Common myeloid progenitor, CD34-positive (primary cell): ENCODE results near the gene TMUB1.

Experiments used
- CTCF ChIA-PET: fragments of 350-600 bp; sonication (Branson Sonifier 250); formaldehyde crosslinking; loops from one replicate; lab custom pipeline; 2021; ENCODE audit warnings: antibody characterized with exemption; lab: Charles Lee
- POLR2A ChIA-PET: fragments of 350-600 bp; sonication (Branson Sonifier 250); formaldehyde crosslinking; loops from one replicate; lab custom pipeline; 2021; ENCODE audit warnings: antibody characterized with exemption; lab: Charles Lee
- DNase-seq, 3 donors: peaks; one replicate each; pipeline versions ENCODE4 v3.0.0 to v3.0.0-alpha.2; 2013
- H3K27ac ChIP-seq, 2 experiments: 1 replicate in 1 of 2; 2 replicates in 1 of 2; pipeline ENCODE4 v1.7.0; 2013; ENCODE audit warnings: inconsistent platforms in 2 of 2, low read length in 2 of 2, mild to moderate bottlenecking in 2 of 2, low read depth in 1 of 2, moderate library complexity in 1 of 2; ENCODE audit not compliant: severe bottlenecking in 2 of 2, insufficient read depth in 1 of 2, poor library complexity in 1 of 2
- H3K27me3 ChIP-seq, 5 experiments: replicated peaks in 2 of 5; 1 replicate in 3 of 5; 2 replicates in 2 of 5; pipeline versions ENCODE4 v1.6.1 to v1.7.0; 2013; ENCODE audit warnings: low read length in 4 of 5, mild to moderate bottlenecking in 2 of 5, moderate library complexity in 2 of 5, inconsistent platforms in 1 of 5; ENCODE audit not compliant: insufficient read depth in 5 of 5, control insufficient read depth in 4 of 5
- H3K36me3 ChIP-seq, 4 experiments: 1 replicate in 2 of 4; 2 replicates in 2 of 4; pipeline versions ENCODE4 v1.6.1 to v1.7.0; 2013; ENCODE audit warnings: low read length in 3 of 4, control low read depth in 1 of 4, mild to moderate bottlenecking in 1 of 4; ENCODE audit not compliant: control insufficient read depth in 4 of 4, insufficient read depth in 4 of 4
- H3K4me1 ChIP-seq, 4 experiments: 1 replicate in 3 of 4; 2 replicates in 1 of 4; pipeline versions ENCODE4 v1.6.1 to v1.7.1; 2013; ENCODE audit warnings: low read length in 3 of 4, mild to moderate bottlenecking in 3 of 4, control low read depth in 1 of 4, inconsistent platforms in 1 of 4, moderate library complexity in 1 of 4; ENCODE audit not compliant: control insufficient read depth in 4 of 4, insufficient read depth in 4 of 4; ENCODE audit errors: control extremely low read depth in 1 of 4
- H3K4me3 ChIP-seq, 7 experiments: 1 replicate in 4 of 7; 2 replicates in 3 of 7; pipeline versions ENCODE4 v1.5.1 to v1.7.0; 2013; ENCODE audit warnings: mild to moderate bottlenecking in 7 of 7, low read length in 6 of 7, moderate library complexity in 6 of 7, inconsistent platforms in 2 of 7, low read depth in 2 of 7, control low read depth in 1 of 7; ENCODE audit not compliant: insufficient read depth in 4 of 7, control insufficient read depth in 1 of 7; ENCODE audit errors: extremely low read depth in 1 of 7
- H3K9me3 ChIP-seq, 5 experiments: 1 replicate in 4 of 5; 2 replicates in 1 of 5; pipeline versions ENCODE4 v1.6.1 to v1.7.1; 2013; ENCODE audit warnings: low read length in 4 of 5, mild to moderate bottlenecking in 2 of 5, inconsistent platforms in 1 of 5, low read depth in 1 of 5, moderate library complexity in 1 of 5; ENCODE audit not compliant: control insufficient read depth in 4 of 5, insufficient read depth in 2 of 5; ENCODE audit errors: control extremely low read depth in 1 of 5
- WGBS: methylation state at CpG from one replicate; pipeline ENCODE4 v1.1.5; 2013; ENCODE audit not compliant: insufficient coverage; 5-methylcytosine and 5-hydroxymethylcytosine counted together

The TMUB1 gene

GRCh38 chr7:151129117-151129959, 46.0 kb upstream of the TMUB1 start:
- ChIA-PET CTCF (interaction anchor here (1.3 to 2.0 kb wide), 5 partner anchors 10 to 117 kb away, joined by 3 to 5 read pairs (median 5); no protein-coding TSS in a partner anchor), POLR2A (no interaction called here)
- no peaks in the 10 kb centered on the region for H3K9me3 ChIP-seq
- H3K4me1 ChIP-seq, result no peaks in the 10 kb centered on the region
- WGBS, result 91% methylated on average over 27 of the region's 28 CpGs
- no peak overlapping the region for H3K27ac ChIP-seq
- H3K27me3 ChIP-seq, result no peaks in the 10 kb centered on the region
- no peak overlapping the region for H3K4me3 ChIP-seq
- no peak for DNase-seq
- peaks cover 0 to 68% (median 42%) of the 10 kb centered on the region in 4 experiments for H3K36me3 ChIP-seq

DNA sequence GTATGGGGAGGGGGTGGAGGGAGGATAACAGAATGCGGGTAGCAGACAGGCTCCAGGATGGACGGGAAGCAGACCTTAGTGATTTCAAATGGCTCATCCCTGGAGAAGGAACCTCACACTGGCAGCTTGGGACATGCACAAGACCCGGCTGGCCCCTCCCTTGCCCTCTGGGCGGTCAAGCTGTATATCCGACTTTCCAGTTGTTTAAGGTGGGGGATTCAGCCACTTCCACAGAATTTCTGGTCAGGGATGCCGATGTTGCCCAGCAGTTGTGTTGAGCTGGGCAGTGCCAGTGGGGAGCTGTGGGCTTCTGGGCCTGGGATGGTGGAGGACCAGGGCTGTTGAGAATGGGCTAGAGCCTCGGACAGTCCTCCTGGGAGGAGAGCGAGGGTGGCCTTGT, 45.4 kb upstream of the TMUB1 start:
- CTCF ChIA-PET, result interaction anchor here (1.4 to 2.0 kb wide), 3 partner anchors 10 to 18 kb away, joined by 3 to 5 read pairs (median 3); no protein-coding TSS in a partner anchor
- no peak for DNase-seq
- no peaks in the 10 kb centered on the region for H3K4me1 ChIP-seq
- POLR2A ChIA-PET, result interaction anchor here (1.3 kb wide), 1 partner anchor 128 kb away, joined by 4 read pairs; no protein-coding TSS in a partner anchor
- H3K4me3 ChIP-seq, result no peak overlapping the region
- H3K36me3 ChIP-seq, result peaks cover 0 to 66% (median 40%) of the 10 kb centered on the region in 4 experiments
- 97% methylated on average over 6 of the region's 8 CpGs for WGBS
- no peak overlapping the region for H3K27ac ChIP-seq
- H3K27me3 ChIP-seq, result no peaks in the 10 kb centered on the region
- H3K9me3 ChIP-seq, result no peaks in the 10 kb centered on the region

GRCh38 chr7:151128144-151128543, 44.9 kb upstream of the TMUB1 start:
- H3K9me3 ChIP-seq, result no peaks in the 10 kb centered on the region
- H3K27ac ChIP-seq, result no peak overlapping the region
- WGBS, result 81% methylated on average over 12 of the region's 14 CpGs
- CTCF ChIA-PET, result interaction anchor here (0.9 to 2.0 kb wide), 3 partner anchors 9 to 116 kb away, joined by 3 to 5 read pairs (median 4); no protein-coding TSS in a partner anchor
- peaks cover 0 to 72% (median 42%) of the 10 kb centered on the region in 4 experiments for H3K36me3 ChIP-seq
- no peaks in the 10 kb centered on the region for H3K4me1 ChIP-seq
- POLR2A ChIA-PET, result interaction anchor here (1.3 kb wide), 1 partner anchor 128 kb away, joined by 4 read pairs; no protein-coding TSS in a partner anchor
- H3K4me3 ChIP-seq, result no peak overlapping the region
- H3K27me3 ChIP-seq, result no peaks in the 10 kb centered on the region
- no peak for DNase-seq

GRCh38 chr7:151126491-151127137, 43.3 kb upstream of the TMUB1 start:
- ChIA-PET CTCF (interaction anchor here (1.5 kb wide), 1 partner anchor 39 kb away, joined by 3 read pairs; no protein-coding TSS in a partner anchor), POLR2A (no interaction called here)
- Histone ChIP-seq H3K9me3 (no peaks in the 10 kb centered on the region), H3K27ac (no peak overlapping the region), H3K4me3 (no peak overlapping the region), H3K36me3 (peaks cover 0 to 74% (median 39%) of the 10 kb centered on the region in 4 experiments), H3K4me1 (no peaks in the 10 kb centered on the region), H3K27me3 (no peaks in the 10 kb centered on the region)
- 96% methylated on average over 14 of the region's 19 CpGs for WGBS
- DNase-seq, result no peak

DNA sequence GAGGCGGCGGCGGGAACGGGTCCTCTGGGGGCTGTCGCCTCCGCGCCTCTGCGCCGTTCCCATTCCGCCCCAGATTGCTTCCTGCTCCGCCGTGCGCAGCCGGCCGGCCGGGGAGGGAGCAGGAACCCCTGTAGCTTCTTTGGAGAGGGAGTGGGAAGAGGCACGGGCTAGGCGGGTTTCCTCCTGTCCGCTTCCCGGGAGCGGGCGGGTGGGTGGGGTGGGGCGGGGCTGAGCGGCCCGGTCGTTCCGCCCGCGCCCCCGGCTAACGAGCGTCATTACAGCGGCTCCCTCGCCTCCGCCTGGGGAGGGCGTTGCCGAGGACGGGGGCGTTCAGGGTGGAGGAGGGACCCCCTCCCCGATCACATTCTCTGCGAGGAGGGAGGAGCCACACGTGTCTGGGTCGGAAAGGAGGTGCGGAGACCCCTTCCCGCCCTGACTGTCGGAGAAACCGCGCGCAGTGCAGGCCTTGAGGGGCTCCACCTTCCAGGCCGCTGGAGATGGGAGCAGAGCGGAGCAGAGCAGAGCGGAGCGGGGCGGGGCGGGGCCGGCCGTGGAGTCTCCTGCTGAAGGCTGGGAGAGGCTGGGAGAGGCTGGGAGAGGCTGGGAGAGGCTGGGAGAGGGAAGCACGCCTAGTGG, 42.7 kb upstream of the TMUB1 start:
- no peaks in the 10 kb centered on the region for H3K9me3 ChIP-seq
- no peaks in the 10 kb centered on the region for H3K4me1 ChIP-seq
- 87% methylated on average over 44 of the region's 58 CpGs for WGBS
- ChIA-PET POLR2A (no interaction called here), CTCF (interaction anchor here (1.4 to 1.5 kb wide), 3 partner anchors 12 to 49 kb away, joined by 3 to 4 read pairs (median 3); no protein-coding TSS in a partner anchor)
- no peak for DNase-seq
- peaks cover 0 to 77% (median 39%) of the 10 kb centered on the region in 4 experiments for H3K36me3 ChIP-seq
- no peaks in the 10 kb centered on the region for H3K27me3 ChIP-seq
- H3K4me3 ChIP-seq, result no peak overlapping the region
- no peak overlapping the region for H3K27ac ChIP-seq

DNA sequence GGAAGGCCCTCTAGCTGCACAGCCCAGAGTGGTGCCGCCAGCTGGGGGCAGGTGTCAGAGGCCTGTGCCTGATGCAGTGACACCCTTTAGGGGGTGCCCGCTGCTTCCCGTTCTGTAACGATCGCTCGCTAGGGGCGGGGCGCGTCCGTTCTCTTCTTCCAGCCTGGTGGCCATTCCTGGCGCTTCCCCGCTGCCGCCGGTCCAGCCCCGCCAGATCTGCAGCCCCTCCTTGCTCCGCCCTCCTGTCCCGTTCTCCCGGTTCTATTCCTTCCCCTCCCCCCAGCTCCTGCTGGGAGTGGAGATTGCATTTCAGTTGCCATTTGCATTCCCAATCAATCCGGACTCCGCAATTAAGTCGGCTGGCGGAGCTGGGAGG, 42.2 kb upstream of the TMUB1 start:
- H3K9me3 ChIP-seq, result no peaks in the 10 kb centered on the region
- H3K27me3 ChIP-seq, result no peaks in the 10 kb centered on the region
- no peak overlapping the region for H3K27ac ChIP-seq
- ChIA-PET CTCF (interaction anchor here (1.3 to 2.7 kb wide), 5 partner anchors 13 to 125 kb away, joined by 3 to 15 read pairs (median 3); no protein-coding TSS in a partner anchor), POLR2A (no interaction called here)
- H3K4me1 ChIP-seq, result no peaks in the 10 kb centered on the region
- H3K4me3 ChIP-seq, result no peak overlapping the region
- WGBS, result 83% methylated on average over 17 of the region's 22 CpGs
- H3K36me3 ChIP-seq, result peaks cover 0 to 77% (median 39%) of the 10 kb centered on the region in 4 experiments
- DNase-seq, result no peak
